Hematopoietic multipotent progenitor cell treated with erythropoietin and hydrocortisone succinate and interleukin-3 and kit ligand, for 4 days (in vitro differentiated cells): Measurements from ENCODE around the gene ABCG2.

Experiments used
- DNase-seq: peaks from one replicate; pipeline ENCODE4 v3.0.0-alpha.2; 2015

The ABCG2 gene

GRCh38 chr4:88158489-88159228, at the start of gene ABCG2:
ABCG2 (minus strand) TSS chr4:88158639; CDS start chr4:88139995, 18,644 bp downstream.
- peak; percentile 92 for DNase-seq

DNA sequence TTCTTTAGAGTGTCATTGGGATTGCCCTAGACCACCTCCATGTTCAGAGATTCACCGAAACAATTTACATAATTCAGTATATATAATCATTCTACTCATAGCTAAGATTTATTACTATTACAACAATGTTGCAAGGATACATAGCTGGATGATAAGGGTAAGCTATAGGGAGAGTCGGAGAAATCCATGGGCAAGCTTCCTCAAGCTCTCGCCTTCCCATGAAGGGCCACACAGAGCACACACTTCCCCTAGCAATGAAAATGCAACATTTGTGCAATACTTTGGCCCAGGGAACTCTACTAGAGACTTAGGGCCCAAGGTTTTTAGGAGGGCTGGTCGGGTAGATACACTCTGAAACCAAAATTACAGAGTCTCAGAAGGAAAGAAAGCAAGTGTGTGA, 49.7 kb upstream of the ABCG2 start:
- peak; percentile 13 for DNase-seq

GRCh38 chr4:88207171-88207570, 48.7 kb upstream of the ABCG2 start:
- peak; percentile 41 for DNase-seq

DNA sequence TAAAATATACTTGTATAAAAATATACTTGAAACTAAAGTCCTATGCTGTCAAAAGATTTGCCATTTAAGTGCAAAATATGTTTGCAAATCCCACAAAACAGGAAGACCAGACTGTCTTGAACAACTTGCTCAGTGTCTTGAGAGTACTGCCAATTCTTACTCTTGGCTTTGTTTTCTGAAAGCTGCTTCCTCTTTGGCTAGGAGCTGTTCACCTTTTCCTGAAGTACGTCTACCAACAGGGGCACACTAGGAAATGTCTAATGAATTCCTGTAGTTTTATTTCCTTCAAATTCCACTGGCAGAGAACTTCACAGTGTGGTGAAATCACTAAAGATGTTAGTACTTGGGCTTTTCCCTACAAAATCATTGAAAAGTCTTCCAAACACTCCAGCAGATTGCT, 46.4 kb upstream of the ABCG2 start:
- peak; percentile 26 for DNase-seq

DNA sequence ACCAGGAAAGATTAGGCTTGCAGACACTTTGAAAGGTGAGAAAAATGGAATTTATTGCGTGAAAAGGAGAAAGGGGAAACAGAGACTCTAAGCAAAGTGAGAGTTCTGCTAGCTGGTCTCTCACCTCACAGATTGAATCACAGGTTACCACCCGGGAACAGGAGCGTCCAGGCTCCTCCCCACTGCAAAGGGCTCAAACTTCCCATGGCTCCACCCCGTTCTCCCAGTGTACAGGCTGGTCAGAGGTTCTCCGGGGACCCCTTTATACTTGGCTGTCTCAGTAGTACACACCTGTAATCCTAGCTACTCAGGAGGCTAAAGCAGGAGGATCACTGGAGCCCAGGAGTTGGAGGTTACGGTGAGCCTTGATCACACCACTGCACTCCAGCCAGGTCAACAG, 44.0 kb upstream of the ABCG2 start:
- no peak for DNase-seq

- DNase-seq: no peak
These were observed 41.7 kb upstream of the ABCG2 start for GRCh38 chr4:88200186-88200585.

- DNase-seq: no peak
These were observed 38.2 kb upstream of the ABCG2 start for GRCh38 chr4:88196523-88197185.

DNA sequence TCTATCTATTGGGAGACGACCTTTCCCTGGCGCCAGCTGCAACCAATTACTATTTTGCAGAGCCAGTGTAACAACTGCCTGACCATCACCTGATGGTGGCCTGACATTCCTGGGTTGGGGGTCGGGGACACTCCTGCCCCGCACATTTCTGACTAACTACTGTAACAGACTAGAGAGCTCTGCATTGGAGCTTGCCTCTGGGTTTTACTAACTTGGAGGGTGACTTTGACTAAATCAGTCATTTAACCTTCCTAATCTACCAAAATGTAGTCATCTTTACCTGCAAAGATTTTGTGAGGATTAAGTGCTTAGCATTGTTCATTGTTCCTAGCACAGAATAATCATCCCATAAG, 37.5 kb upstream of the ABCG2 start:
- no peak for DNase-seq

GRCh38 chr4:88195328-88196012, 37.0 kb upstream of the ABCG2 start:
- DNase-seq: no peak

DNA sequence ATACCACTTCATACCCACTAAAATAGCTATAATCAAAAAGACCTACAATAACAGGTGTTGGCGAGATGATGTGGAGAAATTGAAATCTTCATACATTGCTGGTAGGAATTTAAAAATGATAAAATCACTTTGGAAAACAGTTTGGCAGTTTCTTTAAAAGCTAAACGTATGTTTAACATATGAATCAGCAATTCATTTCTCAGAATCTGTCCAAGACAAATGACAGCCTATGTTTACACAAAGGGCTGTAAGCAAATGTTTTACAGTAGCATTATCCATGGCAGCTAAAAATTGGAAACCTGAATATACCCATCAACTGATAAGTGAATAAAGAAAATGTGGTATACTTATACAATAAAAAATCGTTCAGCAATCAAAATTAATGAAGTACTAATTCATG, 33.0 kb upstream of the ABCG2 start:
- DNase-seq: no peak

- peak; percentile 11 for DNase-seq
These were observed 31.6 kb upstream of the ABCG2 start for GRCh38 chr4:88189881-88190585.

DNA sequence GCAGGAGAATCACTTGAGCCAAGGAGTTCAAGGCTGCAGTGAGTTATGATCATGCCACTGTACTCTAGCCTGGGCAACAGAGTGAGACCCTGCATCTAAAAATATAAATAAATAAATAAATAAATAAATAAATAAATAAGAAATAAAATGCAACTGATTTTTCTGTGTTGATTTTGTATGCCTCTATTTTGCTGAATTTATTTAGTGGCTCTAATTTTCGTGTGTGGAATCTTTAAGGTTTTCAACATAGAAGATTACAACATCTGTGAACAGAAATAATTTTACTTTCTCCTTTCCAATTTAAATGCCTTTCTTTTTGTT, 30.9 kb upstream of the ABCG2 start:
- no peak for DNase-seq

DNA sequence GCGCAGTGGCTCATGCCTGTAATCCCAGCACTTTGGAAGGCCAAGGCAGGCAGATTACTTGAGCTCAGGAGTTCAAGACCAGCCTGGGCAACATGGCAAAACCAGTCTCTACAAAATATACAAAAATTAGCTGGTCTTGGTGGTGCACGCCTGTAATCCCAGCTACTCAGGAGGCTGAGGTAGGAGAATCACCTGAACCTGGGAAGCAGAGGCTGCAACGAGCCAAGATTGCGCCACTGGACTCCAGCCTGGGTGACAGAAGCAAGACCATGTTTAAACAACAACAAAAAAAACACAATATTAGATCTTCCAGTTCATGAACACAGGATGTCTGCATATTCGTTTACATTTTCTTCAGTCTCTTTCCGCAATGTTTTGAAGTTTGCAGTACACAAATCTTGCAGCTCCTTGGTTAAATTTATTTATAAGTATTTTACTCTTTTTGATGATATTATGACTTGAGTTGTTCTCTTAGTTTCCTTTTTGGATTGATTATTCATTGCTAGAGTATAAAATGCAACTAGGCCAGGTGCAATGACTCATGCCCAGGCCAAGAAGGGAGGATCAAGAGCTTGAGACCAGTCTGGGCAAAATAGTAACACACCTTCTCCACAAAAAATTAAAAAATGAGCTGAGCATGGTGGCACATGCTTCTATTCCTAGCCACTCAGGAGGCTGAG, 30.4 kb upstream of the ABCG2 start:
- no peak for DNase-seq

DNA sequence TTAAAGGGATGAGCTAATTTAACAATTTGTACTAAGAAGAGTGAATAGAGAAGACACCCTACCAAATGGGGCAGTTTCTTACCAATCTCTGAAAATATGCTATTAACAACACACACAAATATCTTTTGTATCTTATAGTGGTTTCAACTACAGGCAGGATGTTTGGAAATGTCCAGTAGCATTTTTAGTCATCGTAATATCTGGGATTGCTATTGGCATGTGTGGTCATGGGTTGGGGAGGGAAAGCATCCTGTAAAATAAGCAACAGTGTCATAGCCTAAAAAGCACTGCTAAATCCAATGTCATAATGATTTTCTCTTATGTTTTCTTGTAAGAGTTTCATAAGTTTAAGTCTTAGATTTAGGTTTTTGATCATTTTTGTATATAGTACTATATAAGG, 29.3 kb upstream of the ABCG2 start:
- no peak for DNase-seq

DNA sequence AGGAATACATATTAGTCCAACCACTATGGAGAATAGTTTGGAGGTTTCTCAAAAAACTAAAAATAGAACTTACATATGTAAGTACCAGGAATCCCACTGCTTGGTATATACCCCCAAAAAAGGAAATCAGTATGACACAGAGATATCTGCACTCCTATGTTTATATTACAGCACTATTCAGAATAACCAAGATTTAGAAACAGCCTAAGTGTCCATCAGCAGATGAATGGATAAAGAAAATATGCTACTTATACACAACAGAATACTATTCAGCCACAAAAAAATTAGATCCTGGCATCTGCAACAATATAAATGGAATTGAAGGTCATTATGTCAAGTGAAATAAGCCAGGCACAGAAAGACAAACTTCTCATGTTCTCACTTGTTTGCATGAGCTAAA, 27.5 kb upstream of the ABCG2 start:
- DNase-seq: no peak

GRCh38 chr4:88179261-88179660, 20.8 kb upstream of the ABCG2 start:
- DNase-seq: no peak

DNA sequence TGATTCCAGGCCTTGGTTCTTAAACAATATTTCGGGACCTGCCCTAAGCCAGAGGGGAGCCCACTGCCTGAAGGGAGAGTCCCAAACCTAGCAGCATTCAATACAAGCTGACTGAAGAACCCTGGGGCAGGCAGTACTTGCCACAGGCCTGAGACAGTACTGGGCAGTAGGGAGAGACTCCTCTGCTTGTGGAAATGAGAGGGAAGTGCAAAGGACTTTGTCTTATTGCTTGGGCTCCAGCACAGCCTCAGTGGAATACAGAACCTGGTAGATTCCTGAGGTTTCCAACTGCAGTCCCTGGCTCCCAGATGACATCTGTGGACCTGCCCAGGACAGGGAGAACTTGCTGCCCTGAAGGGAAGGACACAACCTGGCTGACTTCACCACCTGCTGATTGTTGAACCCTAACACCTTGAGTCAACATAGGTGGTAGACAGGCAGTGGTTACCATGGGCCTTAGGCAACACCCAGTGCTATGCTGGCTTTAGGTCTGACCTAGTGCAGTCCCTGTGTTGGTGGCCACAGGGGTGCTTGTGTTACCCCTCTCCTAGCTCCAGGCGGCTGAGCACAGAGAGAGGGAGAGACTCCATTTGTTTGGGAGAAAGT, 20.3 kb upstream of the ABCG2 start:
- DNase-seq: no peak

GRCh38 chr4:88177983-88178625, 19.7 kb upstream of the ABCG2 start:
- peak; percentile 94 for DNase-seq

DNA sequence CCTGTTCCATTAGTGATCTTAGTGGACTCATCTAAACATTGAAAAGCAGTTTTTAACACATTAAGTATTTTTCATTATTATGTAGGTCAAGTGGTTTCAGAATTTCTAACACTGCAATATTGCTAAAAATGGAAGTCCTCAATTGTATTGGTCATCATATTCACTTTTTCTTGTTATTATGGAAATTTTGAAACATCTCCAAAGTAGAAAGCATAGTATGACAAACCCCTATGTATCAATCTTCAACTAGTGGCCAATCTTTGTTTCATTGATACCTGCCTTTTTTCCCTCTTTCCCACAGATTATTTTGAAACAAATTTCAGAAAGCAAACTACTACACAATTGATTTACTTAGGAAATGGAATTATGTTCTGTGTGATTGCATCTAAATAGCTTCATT, 14.5 kb upstream of the ABCG2 start:
- DNase-seq: no peak

DNA sequence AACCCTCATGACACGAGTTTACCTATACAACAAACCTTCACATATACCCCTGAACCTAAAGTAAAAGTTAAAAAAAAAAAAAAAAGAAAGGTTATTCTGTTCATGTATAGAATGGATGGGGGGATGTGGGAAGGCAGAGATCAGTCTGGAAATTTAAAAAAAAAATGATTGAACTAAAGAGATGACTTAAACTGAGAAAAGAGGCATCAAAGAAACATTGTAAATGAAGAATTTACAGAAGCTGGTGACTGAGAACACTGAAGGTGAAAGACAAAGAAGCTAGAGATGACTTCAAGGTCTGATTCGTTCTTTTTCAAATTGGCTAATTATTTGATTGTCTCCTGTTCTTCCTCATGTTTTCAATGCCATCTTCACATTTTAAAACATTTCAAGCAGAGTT, 12.8 kb upstream of the ABCG2 start:
- DNase-seq: no peak

- DNase-seq: no peak
These were observed 10.9 kb upstream of the ABCG2 start for GRCh38 chr4:88169298-88169697.

- no peak for DNase-seq
These were observed 8.2 kb upstream of the ABCG2 start for GRCh38 chr4:88166608-88167007.
